ENCODE measurements around the gene VAMP1.
"Not testable (repeated sequence)": the region's sequence is repeated elsewhere in the genome, so short reads cannot be mapped to it uniquely, and the experiment has no call there.

Gene VAMP1

DNA sequence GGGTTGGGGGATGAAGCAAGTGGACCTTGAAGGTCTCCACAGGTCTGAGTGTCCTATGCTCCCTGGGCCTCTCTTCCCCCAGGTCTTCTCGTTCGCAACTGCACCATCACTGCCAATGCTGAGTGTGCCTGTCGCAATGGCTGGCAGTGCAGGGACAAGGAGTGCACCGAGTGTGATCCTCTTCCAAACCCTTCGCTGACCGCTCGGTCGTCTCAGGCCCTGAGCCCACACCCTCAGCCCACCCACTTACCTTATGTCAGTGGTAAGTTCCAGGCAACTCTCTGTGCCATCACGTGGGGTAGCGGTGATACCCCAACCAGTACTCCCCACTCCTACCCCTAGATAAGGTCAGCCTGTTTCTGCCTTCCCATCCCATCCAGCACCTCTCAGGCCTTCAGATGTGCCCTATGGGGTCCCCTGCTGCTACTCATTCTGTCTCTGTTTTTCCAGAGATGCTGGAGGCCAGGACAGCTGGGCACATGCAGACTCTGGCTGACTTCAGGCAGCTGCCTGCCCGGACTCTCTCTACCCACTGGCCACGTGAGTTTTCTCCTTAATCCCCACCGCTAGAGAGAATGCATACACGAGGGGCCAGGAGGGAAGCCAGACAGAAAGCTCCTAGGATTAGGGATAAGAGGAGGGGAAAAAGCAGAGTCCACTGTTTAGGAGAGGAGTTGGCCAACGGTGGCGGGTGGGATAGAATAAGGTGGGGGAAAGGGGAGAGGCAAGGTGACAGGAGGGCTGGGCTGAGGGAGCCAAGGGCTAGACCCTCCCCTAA lies 20.2 kb downstream of the VAMP1 start:
- no peak for DNase-seq

GRCh38 chr12:6444704-6445688 lies 25.5 kb downstream of the VAMP1 start, which contains the start of gene CD27:
Gene CD27, plus strand, starts transcription at chr12:6444955. Its CDS starts 141 bp downstream, at chr12:6445096.
- DNase-seq, result peak; percentile 31

DNA sequence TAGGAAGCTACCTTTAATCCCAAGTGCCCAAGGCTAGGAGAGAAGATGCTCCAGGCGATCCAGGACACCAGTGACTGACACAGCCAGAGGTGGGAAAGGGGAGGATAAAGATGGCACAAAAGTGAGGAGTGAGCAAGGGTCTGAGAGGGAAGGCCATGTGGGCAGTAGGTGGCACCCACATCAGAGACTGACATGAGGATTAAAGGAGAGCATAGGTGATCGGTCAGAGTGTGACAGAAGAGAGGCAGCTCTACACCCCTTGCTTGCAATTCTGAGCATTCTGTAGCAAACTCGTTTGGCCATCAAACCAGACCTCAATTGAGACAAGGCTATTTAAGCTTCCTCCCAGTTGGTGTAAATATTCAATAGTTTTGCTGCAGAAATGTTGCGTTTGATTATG lies 26.4 kb downstream of the VAMP1 start:
- DNase-seq, result no peak

GRCh38 chr12:6443361-6443983 lies 27.0 kb downstream of the VAMP1 start:
- DNase-seq, result no peak

DNA sequence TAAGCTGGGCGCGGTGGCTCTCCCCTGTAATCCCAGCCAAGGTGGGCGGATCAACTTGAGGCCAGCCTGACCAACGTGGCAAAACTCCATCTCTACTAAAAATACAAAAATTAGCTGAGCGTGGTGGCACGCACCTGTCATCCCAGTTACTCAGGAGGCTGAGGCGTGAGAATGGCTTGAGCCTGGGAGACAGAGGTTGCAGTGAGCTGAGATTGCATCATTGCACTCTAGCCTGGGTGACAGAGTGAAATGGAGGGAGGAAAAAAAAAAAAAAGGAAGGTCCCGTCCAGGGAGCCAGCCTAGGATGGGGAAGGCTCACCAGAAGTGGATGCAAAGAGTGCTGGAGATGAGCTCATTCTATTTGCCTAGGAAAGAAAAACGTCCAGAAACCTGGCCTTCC lies 27.6 kb downstream of the VAMP1 start:
- no peak for DNase-seq

DNA sequence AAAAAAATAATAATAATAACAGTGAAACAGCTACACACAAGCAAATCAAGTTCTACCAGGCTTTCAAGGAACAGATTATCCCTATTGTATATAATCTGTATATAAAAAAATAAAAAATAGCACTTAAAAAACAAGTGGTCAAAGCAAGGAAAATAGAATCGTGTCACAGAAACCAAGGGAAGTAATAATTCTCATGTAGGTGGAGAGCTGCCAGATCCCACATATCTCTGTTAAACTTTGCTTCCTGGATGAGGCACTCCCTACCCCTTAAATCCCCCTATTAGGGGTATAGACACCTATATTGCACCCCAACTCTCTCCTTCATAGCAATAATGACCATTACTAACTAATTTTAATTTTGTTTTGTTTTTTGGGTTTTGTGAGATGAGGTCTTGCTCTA lies 30.1 kb downstream of the VAMP1 start:
- no peak for DNase-seq

DNA sequence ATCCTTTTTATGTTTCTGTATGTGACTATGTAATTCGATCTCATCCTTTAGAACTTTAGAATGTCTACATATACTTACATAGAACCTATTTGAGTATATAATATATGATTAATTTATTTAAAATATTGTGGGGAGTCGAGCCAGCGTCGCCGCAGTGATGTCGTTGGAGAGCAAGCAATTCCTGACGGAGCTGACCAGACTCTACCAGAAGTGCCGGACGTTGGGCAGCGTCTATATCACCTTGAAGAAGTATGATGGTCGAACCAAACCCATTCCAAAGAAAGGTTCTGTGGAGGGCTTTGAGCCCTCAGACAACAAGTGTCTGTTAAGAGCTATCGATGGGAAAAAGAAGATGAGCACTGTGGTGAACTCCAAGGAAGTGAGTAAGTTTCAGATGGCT lies 32.1 kb downstream of the VAMP1 start:
- no peak for DNase-seq

DNA sequence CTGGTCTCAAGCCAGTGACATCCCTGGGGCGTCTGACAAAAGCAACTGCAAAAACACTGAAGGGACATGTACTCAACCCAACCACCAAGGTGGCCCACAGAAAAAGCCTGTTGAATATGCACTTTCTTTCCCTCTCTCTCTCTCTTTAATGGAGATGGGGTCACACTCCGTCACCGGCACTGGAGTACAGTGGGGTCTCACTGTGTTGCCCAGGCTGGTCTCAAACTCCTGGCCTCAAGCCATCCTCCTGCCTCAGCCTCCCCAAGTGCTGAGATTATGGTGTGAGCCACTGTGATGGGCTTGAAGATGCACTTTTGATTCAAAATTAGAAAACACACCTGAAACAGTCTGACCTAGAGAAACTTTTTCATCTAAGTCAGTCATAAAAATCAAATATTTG lies 32.9 kb downstream of the VAMP1 start:
- DNase-seq, result no peak

GRCh38 chr12:6435961-6436715 lies 34.3 kb downstream of the VAMP1 start:
- no peak for DNase-seq

GRCh38 chr12:6434205-6435140 lies 36.0 kb downstream of the VAMP1 start:
- DNase-seq, result peak; percentile 28

- DNase-seq, result no peak
Observed at GRCh38 chr12:6432991-6433390, 37.5 kb downstream of the VAMP1 start.

- DNase-seq, result peak; percentile 32
Observed at GRCh38 chr12:6430124-6430989, 40.1 kb downstream of the VAMP1 start.

DNA sequence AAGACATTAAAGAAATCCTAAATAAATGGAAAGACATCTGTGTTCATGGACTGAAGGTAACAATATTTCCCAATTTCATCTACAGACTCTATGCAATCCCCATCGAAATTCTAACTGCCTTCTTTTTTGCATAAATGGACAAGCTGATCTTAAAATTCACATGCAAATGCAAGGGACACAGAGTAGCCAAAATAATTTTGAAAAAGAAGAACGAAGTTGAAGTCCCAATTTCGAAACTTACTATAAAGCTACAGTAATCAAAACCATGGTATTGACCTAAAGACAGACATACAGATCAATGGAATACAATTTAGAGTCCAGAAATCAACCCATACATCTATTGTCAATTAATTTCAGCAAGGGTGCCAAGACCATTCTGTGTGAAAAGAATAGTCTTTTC lies 42.2 kb downstream of the VAMP1 start:
- no peak for DNase-seq

DNA sequence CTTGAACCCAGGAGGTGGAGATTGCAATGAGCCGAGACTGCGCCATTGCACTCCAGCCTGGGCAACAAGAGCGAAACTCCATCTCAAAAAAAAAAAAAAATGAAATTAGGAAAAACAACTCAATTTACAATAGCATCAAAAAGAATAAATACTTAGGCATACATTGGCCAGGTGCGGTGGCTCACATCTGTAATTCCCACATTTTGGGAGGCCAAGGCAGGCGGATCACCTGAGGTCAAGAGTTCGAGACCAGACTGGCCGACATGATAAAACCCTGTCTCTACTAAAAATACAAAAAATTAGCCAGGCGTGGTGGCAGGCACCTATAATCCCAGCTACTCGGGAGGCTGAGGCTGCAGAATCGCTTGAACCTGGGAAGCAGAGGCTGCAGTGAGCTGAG lies 42.7 kb downstream of the VAMP1 start:
- DNase-seq, result not testable (repeated sequence)

GRCh38 chr12:6426882-6427671 lies 43.4 kb downstream of the VAMP1 start:
- peak; percentile 79 for DNase-seq

DNA sequence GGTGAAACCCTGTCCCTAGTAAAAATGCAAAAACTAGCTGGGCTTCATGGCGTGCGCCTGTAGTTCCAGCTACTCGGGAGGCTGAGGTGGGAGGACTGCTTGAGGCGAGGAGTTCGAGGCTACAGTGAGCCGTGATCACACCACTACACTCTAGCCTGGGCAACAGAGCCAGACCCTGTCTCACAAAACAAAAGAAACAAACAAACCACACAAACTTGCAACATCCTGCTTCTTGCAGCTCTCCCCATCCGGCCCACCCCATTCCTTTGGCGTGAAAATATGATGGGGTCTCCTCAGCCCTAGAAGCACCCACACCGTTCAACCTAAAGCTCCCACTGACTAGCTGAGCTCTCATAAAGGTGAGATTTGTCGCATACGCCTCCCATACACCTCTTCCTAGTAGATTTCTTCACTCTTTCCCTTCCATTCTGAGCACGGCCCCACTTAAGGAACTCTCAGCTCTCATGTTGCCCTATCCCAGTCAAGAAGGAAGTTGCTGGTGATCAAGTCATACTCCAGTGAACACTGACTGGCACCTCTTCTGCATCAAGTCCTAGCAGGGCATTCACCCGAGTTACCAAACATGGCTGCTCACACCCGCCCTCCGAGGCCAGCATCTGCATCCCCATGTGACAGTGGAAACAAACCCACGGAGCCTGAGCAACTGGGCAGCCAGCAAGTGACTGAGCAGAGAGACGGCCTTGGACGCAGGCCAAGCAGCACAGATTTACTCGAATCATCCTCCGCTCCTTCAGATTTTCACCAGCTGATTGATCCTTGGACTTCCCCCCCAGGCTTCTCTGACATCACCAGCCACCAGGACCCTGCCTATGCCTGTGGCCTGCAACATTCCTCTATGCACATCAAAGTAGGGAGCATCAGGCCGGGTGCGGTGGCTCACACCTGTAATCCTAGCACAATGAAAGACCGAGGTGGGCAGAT lies 44.6 kb downstream of the VAMP1 start:
- no peak for DNase-seq

DNA sequence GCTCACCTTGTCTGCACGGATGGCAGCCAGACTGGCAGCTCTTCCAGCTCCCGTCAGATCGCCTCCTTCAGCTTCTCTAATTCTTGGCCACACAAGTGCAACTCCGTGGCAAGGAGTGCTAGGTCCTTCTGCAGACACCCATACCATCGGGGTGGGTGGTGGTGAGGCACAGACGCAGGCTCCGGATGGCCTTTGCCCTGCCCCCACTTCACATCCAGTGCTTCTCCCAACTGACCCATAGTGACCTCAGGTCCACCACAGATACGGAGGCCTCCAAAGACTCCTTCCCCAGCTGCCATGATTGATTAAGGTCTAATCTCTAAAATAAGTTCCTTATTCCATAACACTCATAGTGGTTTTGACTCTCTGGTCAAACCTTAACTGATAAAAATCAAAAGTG lies 45.6 kb downstream of the VAMP1 start:
- no peak for DNase-seq

- DNase-seq, result no peak
Observed at GRCh38 chr12:6424008-6424347, 46.5 kb downstream of the VAMP1 start.
